GM23248 (cell line): ENCODE results near the gene CFLAR. TPM values are rescaled to one million over a fixed set of nuclear protein-coding genes. Genes with fewer than 3 reads are reported as not detected.
"Not testable (repeated sequence)": the region's sequence is repeated elsewhere in the genome, so short reads cannot be mapped to it uniquely, and the experiment has no call there.

Experiments
- DNase-seq: peaks from one replicate; pipeline ENCODE4 v3.0.0-alpha.2; 2015
- H2AFZ ChIP-seq: fragments of 200-600 bp; sonication (generic); 2 replicates; pipeline ENCODE4 v1.6.1; 2016; ENCODE audit warnings: antibody characterized with exemption
- H3F3A ChIP-seq: fragments of 200-600 bp; sonication (generic); 2 replicates; pipeline ENCODE4 v1.6.1; 2016; ENCODE audit warnings: mild to moderate bottlenecking, antibody characterized with exemption, mixed run types; ENCODE audit not compliant: insufficient read depth
- H3K27ac ChIP-seq: fragments of 200-600 bp; sonication (generic); 2 replicates; pipeline ENCODE4 v1.5.1; 2016; ENCODE audit warnings: mild to moderate bottlenecking
- H3K27me3 ChIP-seq: fragments of 200-600 bp; sonication (generic); replicated peaks from 2 replicates; pipeline ENCODE4 v1.6.1; 2016; ENCODE audit warnings: mild to moderate bottlenecking; ENCODE audit not compliant: insufficient read depth
- H3K36me3 ChIP-seq: fragments of 200-600 bp; sonication (generic); 2 replicates; pipeline ENCODE4 v1.6.1; 2016; ENCODE audit warnings: low read depth, mild to moderate bottlenecking
- H3K4me1 ChIP-seq: fragments of 200-600 bp; sonication (generic); 2 replicates; pipeline ENCODE4 v1.6.1; 2016; ENCODE audit warnings: mild to moderate bottlenecking; ENCODE audit not compliant: insufficient read depth
- H3K4me2 ChIP-seq: fragments of 200-600 bp; sonication (generic); one replicate; pipeline ENCODE4 v1.6.1; 2016; ENCODE audit warnings: mild to moderate bottlenecking; ENCODE audit not compliant: unreplicated experiment
- H3K4me3 ChIP-seq: fragments of 200-600 bp; sonication (generic); 2 replicates; pipeline ENCODE4 v1.5.1; 2016; ENCODE audit warnings: mild to moderate bottlenecking
- H3K79me2 ChIP-seq: fragments of 200-600 bp; sonication (generic); 2 replicates; pipeline ENCODE4 v1.6.1; 2016; ENCODE audit warnings: mild to moderate bottlenecking; ENCODE audit not compliant: insufficient read depth
- H3K9ac ChIP-seq: fragments of 200-600 bp; sonication (generic); 2 replicates; pipeline ENCODE4 v1.6.1; 2016; ENCODE audit warnings: mild to moderate bottlenecking
- H3K9me2 ChIP-seq: fragments of 200-600 bp; sonication (generic); 2 replicates; pipeline ENCODE4 v1.6.1; 2016; ENCODE audit warnings: mixed run types, mild to moderate bottlenecking, moderate library complexity; ENCODE audit not compliant: insufficient read depth
- H3K9me3 ChIP-seq: fragments of 200-600 bp; sonication (generic); one replicate; pipeline ENCODE4 v1.6.1; 2017; ENCODE audit warnings: low read depth
- H4K20me1 ChIP-seq: fragments of 200-600 bp; sonication (generic); 2 replicates; pipeline ENCODE4 v1.6.0; 2016; ENCODE audit not compliant: insufficient read depth
- EZH2 ChIP-seq: fragments of 200-600 bp; sonication (generic); IDR thresholded peaks from 2 replicates; pipeline ENCODE4 v1.6.1; 2018; ENCODE audit warnings: antibody characterized with exemption, mild to moderate bottlenecking; ENCODE audit not compliant: insufficient read depth, poor library complexity, severe bottlenecking
- EZH2phosphoT487 ChIP-seq: fragments of 200-600 bp; sonication (generic); IDR thresholded peaks from 2 replicates; pipeline ENCODE4 v1.6.1; 2018; ENCODE audit warnings: antibody characterized with exemption, moderate library complexity, mild to moderate bottlenecking, low read depth; ENCODE audit not compliant: insufficient read depth
- WGBS, 2 experiments: methylation state at CpG; one replicate each; pipeline ENCODE4 v1.1.6; 2015 to 2017; ENCODE audit warnings: low lambda C conversion rate in 2 of 2, low coverage in 1 of 2; ENCODE audit errors: missing lambda C conversion rate in 2 of 2; 5-methylcytosine and 5-hydroxymethylcytosine counted together
- in situ Hi-C: fragments of 300-500 bp; cut with MboI; formaldehyde crosslinking; loops from 2 replicates; pipeline ENCODE4 v1.15.0; 2020
- polyA plus RNA-seq: library from polyadenylated mRNA; unstranded; fragments of >200 nt; fragmentation: Nextera tagmentation; extraction: Ambion mirVana; gene quantifications from 2 replicates; pipeline ENCODE4 v1.2.1, GENCODE V29; 2016
- total RNA-seq: library from RNA; depleted of rRNA; stranded (reverse); fragments of >200 nt; shearing (Covaris generic); gene quantifications from 2 replicates; pipeline ENCODE4 v1.2.3, GENCODE V29; 2014

Gene CFLAR
- total and polyA plus RNA-seq, 2 experiments from 2014 or later: 46.1 to 47.2 TPM

DNA sequence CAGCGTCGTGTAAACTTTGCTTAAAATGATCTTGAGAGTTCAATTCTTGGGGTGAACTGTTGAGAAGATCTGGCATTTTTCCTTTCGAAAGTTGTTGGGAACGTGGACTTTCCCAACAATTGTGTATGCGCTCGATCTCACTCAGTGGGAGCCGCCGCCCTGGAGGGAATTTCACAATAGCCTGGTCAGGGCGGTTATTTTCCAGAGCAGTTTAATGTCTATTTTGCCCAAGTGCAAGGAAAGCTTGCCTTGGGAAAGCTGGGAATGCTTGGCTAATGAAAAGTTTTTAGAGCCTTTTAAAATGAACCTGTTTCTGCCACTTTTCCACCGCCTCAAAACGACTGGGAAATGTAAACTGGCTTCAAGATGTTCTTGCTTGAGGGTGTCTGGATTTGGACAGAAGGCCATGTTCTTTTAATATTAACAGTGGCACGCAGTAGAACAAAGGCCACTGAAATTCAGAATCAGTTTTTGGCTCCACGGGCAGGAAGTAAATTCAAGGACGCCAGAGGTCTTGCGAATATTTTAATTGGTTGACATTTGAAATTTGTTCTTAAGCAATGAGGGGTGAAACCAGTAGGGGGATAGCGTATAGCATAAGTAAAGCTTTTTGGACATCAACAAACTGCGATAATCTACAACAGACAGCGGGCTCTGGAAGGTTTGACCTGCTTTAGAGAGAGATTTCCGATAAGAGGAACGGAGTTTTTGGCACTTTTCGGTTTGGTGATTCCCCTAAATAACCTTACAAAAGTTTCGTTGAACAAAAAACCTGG, 1.2 kb downstream of the CFLAR start:
- TF ChIP-seq EZH2: no peak
- no peak for TF ChIP-seq EZH2phosphoT487
- H3F3A ChIP-seq: peaks cover 28% of the 10 kb centered on the region
- DNase-seq: peak; percentile 90
- peak overlapping the region; percentile 98 for H3K27ac ChIP-seq
- peak overlapping the region; percentile 97 for H3K9ac ChIP-seq
- H4K20me1 ChIP-seq: no peaks in the 10 kb centered on the region
- peak overlapping the region; percentile 60 for H2AFZ ChIP-seq
- H3K4me3 ChIP-seq: peak overlapping the region; percentile 77
- 0 to 1% methylated on average over 22 of the region's 22 CpGs for WGBS, 2 experiments
- peaks cover 36% of the 10 kb centered on the region for H3K4me1 ChIP-seq
- peaks cover 61% of the 10 kb centered on the region for H3K79me2 ChIP-seq
- in situ Hi-C loops: no loop called here
- H3K4me2 ChIP-seq: peak overlapping the region; percentile 82
- H3K36me3 ChIP-seq: no peaks in the 10 kb centered on the region
- no peaks in the 10 kb centered on the region for H3K27me3 ChIP-seq
- no peaks in the 10 kb centered on the region for H3K9me3 ChIP-seq
- no peaks in the 10 kb centered on the region for H3K9me2 ChIP-seq

DNA sequence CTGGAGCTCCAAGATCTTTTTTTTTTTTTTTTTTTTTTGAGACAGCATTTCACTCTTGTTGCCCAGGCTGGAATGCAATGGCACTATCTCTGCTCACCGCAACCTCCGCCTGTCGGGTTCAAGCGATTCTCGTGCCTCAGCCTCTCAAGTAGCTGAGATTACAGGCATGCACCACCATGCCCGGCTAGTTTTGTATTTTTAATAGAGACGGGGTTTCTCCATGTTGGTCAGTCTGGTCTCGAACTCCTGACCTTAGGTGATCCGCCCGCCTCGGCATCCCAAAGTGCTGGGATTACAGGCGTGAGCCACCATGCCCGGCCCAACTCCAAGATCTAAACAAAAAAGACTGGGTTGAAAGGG, 1.8 kb downstream of the CFLAR start:
- H3K27ac ChIP-seq: peak overlapping the region; percentile 98
- in situ Hi-C loops: not testable (repeated sequence)

DNA sequence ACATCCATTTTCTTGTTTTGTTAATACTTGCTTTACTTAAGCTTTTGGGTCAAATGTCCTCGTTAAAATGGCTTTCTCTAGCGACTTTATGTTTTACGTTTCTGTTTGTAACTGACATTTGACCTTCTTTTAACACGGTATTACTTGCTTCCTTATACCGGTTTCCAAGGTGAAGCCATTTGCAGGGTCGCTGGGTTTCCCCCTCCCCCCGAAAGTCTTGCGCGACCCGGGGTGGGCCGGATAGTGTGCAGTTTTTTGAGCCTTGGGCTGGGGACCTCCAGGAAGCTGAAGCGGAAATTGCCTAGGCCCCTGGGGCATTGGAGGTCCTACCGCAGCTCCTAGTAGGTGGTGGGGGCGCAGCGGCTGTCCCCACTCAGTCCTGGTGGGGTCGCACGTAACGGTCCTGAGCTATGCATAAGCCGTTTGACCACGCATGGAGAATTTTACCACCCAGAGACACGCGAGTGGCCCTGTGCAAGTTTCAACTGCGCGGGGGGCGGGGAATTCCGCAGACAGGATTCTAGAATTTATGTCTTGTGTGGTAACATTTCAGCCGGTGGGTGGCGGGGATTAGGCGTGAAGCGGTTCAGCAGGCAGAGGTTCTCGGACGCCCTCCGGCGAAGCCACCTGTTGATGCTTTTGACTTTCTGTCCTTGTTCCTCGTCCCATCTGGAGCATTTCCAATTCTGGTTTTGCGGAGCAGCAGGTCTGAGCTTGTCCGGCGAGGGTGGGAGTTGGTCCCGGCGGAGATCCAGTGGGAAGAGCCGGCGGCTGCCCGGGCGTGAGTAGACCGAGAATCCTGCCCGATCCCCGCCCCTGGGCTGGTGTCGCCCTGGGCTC, 2.4 kb downstream of the CFLAR start:
- DNase-seq: peak; percentile 91
- H4K20me1 ChIP-seq: no peaks in the 10 kb centered on the region
- peak overlapping the region; percentile 32 for H2AFZ ChIP-seq
- no peaks in the 10 kb centered on the region for H3K27me3 ChIP-seq
- peak overlapping the region; percentile 82 for H3K4me2 ChIP-seq
- H3K9ac ChIP-seq: peak overlapping the region; percentile 97
- 0 to 1% methylated on average over 47 to 48 of the region's 48 CpGs for WGBS, 2 experiments
- H3K4me3 ChIP-seq: peak overlapping the region; percentile 77
- H3K9me3 ChIP-seq: no peaks in the 10 kb centered on the region
- H3K4me1 ChIP-seq: peaks cover 48% of the 10 kb centered on the region
- H3K27ac ChIP-seq: peak overlapping the region; percentile 98
- no peaks in the 10 kb centered on the region for H3K9me2 ChIP-seq
- in situ Hi-C loops: no loop called here
- TF ChIP-seq EZH2phosphoT487 (no peak), EZH2 (no peak)
- H3F3A ChIP-seq: peaks cover 40% of the 10 kb centered on the region
- H3K79me2 ChIP-seq: peaks cover 72% of the 10 kb centered on the region
- H3K36me3 ChIP-seq: no peaks in the 10 kb centered on the region

More for the DNA sequence above, 1.8 kb downstream of the CFLAR start:
- peak overlapping the region; percentile 77 for H3K4me3 ChIP-seq
- H4K20me1 ChIP-seq, H3K36me3 ChIP-seq, H3K27me3 ChIP-seq, H3K9me2 ChIP-seq, H3K9me3 ChIP-seq, H2AFZ ChIP-seq, DNase-seq: not testable (repeated sequence)
- 0 to 2% methylated on average over 13 of the region's 13 CpGs for WGBS, 2 experiments
- H3K9ac ChIP-seq: peak overlapping the region; percentile 97
- H3K4me1 ChIP-seq: peaks cover 42% of the 10 kb centered on the region
- H3K79me2 ChIP-seq: peaks cover 66% of the 10 kb centered on the region
- peak overlapping the region; percentile 82 for H3K4me2 ChIP-seq
- peaks cover 34% of the 10 kb centered on the region for H3F3A ChIP-seq

DNA sequence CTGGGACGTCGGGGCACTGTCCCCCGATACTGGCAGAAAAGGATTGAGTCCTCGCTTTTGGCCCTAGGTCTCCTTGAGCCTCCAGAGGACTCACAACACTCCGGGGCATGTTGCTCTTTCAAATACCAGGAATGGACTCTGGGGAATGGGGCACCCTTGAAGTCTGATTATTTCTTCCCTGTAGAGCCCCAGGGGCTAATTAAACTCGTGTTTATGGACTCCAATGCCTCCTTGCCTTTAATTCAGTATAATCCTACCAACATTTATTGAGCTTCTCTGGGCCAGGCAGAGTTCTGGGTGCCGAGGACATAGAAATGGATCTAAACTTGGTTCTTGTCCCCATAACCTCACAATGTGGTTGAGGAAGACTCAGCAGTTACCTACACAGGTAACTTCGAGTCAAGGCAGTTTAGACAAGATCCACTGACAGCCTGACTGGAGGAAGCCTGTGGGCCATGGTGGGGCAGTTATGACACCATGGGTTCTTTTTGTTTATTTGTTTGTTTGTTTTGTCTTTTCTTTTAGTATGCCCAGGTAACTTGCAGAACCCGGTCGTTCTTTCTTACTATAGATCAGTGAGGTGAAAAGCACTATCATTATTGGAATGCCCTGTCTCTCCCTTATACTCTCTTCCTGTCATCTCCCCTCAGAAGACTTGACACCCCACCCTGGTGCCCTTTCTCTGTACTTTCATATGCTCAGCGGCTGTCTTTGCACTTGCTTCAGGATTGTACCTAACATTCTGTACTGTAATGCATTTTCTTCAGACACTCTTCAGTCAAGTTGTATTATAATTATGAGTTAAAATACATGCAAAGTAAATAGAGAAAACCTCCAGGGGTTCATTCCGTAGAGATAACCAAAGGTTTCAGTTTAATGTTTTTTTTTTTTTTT, 3.2 kb downstream of the CFLAR start:
- Histone ChIP-seq H3K79me2 (peaks cover 81% of the 10 kb centered on the region), H3K4me1 (peaks cover 57% of the 10 kb centered on the region)
- in situ Hi-C loops: no loop called here

More for the DNA sequence above, 3.2 kb downstream of the CFLAR start:
- Histone ChIP-seq H4K20me1 (no peaks in the 10 kb centered on the region), H3F3A (peaks cover 48% of the 10 kb centered on the region), H3K27me3 (no peaks in the 10 kb centered on the region), H3K9me3 (no peaks in the 10 kb centered on the region), H2AFZ (peak overlapping the region; percentile 32), H3K9me2 (no peaks in the 10 kb centered on the region), H3K4me3 (peak overlapping the region; percentile 77), H3K36me3 (no peaks in the 10 kb centered on the region), H3K27ac (peak overlapping the region; percentile 98), H3K9ac (peak overlapping the region; percentile 97), H3K4me2 (peak overlapping the region; percentile 82)
- DNase-seq: peak; percentile 66
- 10 to 13% methylated on average over 12 of the region's 12 CpGs for WGBS, 2 experiments
- TF ChIP-seq EZH2 (no peak), EZH2phosphoT487 (no peak)
